ENCODE data around the gene GASK1B. TPM values are rescaled to one million over a fixed set of nuclear protein-coding genes. Genes with fewer than 3 reads are reported as not detected.

Gene GASK1B
- total RNA-seq, 2 experiments from 2014 or later = 0.25 to 5.1 TPM

DNA sequence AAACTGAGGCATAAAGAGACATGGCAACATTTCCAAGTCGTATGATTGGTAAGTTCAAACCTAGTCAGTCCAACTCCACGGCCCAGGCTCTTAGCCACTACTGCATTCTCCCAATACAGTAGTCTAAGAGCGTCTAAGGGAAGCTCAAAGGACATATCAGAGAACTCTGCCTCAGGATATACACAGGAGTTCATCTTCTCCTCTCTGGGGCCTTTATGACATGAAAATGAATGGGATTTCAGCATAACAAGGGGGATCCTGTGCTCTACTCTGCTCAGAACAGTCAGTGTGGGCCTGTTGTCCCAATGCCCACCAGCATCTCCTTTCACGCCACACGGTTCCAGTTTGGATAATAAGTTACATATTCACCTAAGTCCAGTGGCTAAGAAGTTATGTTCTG lies 4.2 kb downstream of the GASK1B start:
- CTCF ChIA-PET (ENCODE audit: unreplicated experiment) = no interaction called here
- no peaks in the 10 kb centered on the region for H3K9me2 ChIP-seq (ENCODE audit: insufficient read depth, low read length)
- H3K4me1 ChIP-seq (ENCODE audit: insufficient read depth, low read length, poor library complexity, severe bottlenecking) = no peaks in the 10 kb centered on the region
- no TSS peak for BruUV-seq (replicated peaks)
- H3K79me2 ChIP-seq (ENCODE audit: insufficient read depth, low read depth, low read length) = no peaks in the 10 kb centered on the region
- H3K4me3 ChIP-seq (ENCODE audit: low read depth, low read length, poor library complexity, severe bottlenecking) = no peak overlapping the region
- H2AFZ ChIP-seq (ENCODE audit: low read length) = no peak overlapping the region
- H3K4me2 ChIP-seq (ENCODE audit: low read length) = no peak overlapping the region
- intact Hi-C loops (cut with micrococcal nuclease; ENCODE audit: unreplicated experiment) = no loop called here
- H3K27ac ChIP-seq (ENCODE audit: low read depth, low read length, poor library complexity, severe bottlenecking) = no peak overlapping the region
- no peaks in the 10 kb centered on the region for H4K20me1 ChIP-seq (ENCODE audit: insufficient read depth, low read length)
- POLR2A ChIA-PET = no interaction called here
- DNase-seq (ENCODE audit: low spot score) = no peak
- TF ChIP-seq, protein P1, sequence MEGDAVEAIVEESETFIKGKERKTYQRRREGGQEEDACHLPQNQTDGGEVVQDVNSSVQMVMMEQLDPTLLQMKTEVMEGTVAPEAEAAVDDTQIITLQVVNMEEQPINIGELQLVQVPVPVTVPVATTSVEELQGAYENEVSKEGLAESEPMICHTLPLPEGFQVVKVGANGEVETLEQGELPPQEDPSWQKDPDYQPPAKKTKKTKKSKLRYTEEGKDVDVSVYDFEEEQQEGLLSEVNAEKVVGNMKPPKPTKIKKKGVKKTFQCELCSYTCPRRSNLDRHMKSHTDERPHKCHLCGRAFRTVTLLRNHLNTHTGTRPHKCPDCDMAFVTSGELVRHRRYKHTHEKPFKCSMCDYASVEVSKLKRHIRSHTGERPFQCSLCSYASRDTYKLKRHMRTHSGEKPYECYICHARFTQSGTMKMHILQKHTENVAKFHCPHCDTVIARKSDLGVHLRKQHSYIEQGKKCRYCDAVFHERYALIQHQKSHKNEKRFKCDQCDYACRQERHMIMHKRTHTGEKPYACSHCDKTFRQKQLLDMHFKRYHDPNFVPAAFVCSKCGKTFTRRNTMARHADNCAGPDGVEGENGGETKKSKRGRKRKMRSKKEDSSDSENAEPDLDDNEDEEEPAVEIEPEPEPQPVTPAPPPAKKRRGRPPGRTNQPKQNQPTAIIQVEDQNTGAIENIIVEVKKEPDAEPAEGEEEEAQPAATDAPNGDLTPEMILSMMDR (conservative IDR thresholded peaks at IDR 0.05; ENCODE audit: low read length) = no peak
- TF ChIP-seq EZH2phosphoT487 (IDR thresholded peaks at IDR 0.05; ENCODE audit: borderline replicate concordance, low read depth, low read length) = no peak
- H3K36me3 ChIP-seq (ENCODE audit: insufficient read depth, low read length) = no peaks in the 10 kb centered on the region
- no peaks in the 10 kb centered on the region for H3K9me3 ChIP-seq (ENCODE audit: low read length)

DNA sequence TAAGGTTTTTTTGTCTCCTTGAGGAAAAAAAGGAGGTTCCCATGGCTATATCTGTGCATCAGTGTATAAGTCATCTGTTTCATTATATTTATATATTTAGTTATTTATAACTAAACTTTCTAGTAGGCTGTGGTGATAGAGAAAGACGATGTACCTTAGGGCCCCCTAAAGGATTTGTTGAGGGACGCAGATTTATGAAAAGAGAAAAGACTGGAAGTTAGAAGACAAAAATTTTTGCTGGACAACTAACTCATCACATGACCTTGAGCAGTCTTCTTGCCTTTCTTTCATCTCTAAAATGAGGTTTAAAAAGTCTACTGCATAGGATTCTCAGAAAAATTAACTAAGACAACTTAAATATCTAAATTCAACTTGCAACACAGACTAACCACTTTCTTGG lies 6.1 kb downstream of the GASK1B start:
- intact Hi-C loops (cut with micrococcal nuclease; ENCODE audit: unreplicated experiment) = no loop called here
- Histone ChIP-seq H3K27ac (ENCODE audit: low read depth, low read length, poor library complexity, severe bottlenecking) (no peak overlapping the region), H3K79me2 (ENCODE audit: insufficient read depth, low read depth, low read length) (no peaks in the 10 kb centered on the region), H3K36me3 (ENCODE audit: insufficient read depth, low read length) (no peaks in the 10 kb centered on the region), H3K4me3 (ENCODE audit: low read depth, low read length, poor library complexity, severe bottlenecking) (no peak overlapping the region), H3K4me1 (ENCODE audit: insufficient read depth, low read length, poor library complexity, severe bottlenecking) (no peaks in the 10 kb centered on the region), H2AFZ (ENCODE audit: low read length) (no peak overlapping the region), H3K9me3 (ENCODE audit: low read length) (no peaks in the 10 kb centered on the region), H3K4me2 (ENCODE audit: low read length) (no peak overlapping the region), H3K9me2 (ENCODE audit: insufficient read depth, low read length) (no peaks in the 10 kb centered on the region), H4K20me1 (ENCODE audit: insufficient read depth, low read length) (no peaks in the 10 kb centered on the region)
- POLR2A ChIA-PET = interaction anchor here (0.9 to 1.3 kb wide), 2 partner anchors 15 to 26 kb away, joined by 3 read pairs; no protein-coding TSS in a partner anchor
- no TSS peak for BruUV-seq (replicated peaks)
- DNase-seq (ENCODE audit: low spot score) = no peak
- CTCF ChIA-PET (ENCODE audit: unreplicated experiment) = no interaction called here
- TF ChIP-seq, protein P1 (conservative IDR thresholded peaks at IDR 0.05; ENCODE audit: low read length) = no peak
- no peak for TF ChIP-seq EZH2phosphoT487 (IDR thresholded peaks at IDR 0.05; ENCODE audit: borderline replicate concordance, low read depth, low read length)

DNA sequence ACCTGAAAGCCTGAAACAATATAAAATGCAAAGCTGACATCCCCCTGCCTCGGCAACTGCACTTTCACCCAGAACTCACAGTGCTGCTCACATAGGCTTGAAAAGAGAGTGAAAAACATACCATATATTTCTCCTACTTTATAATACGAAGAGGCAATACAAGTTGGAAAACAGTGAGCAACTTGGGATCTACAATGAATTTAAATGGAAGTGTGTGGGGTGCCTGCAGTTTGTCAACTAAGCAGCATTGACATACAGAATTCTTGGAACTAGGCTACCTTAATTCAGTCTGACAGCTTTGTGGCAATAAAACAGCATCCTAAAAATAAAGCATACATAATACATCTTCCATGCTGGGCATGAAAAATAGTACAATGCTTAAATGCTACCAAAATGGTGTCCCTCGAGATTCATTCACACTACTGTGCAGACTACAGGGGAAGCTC lies 8.0 kb downstream of the GASK1B start:
- H3K27ac ChIP-seq (ENCODE audit: low read depth, low read length, poor library complexity, severe bottlenecking) = no peak overlapping the region
- no peaks in the 10 kb centered on the region for H3K9me3 ChIP-seq (ENCODE audit: low read length)
- no peaks in the 10 kb centered on the region for H3K79me2 ChIP-seq (ENCODE audit: insufficient read depth, low read depth, low read length)
- no peak for TF ChIP-seq EZH2phosphoT487 (IDR thresholded peaks at IDR 0.05; ENCODE audit: borderline replicate concordance, low read depth, low read length)
- TF ChIP-seq, protein P1 (conservative IDR thresholded peaks at IDR 0.05; ENCODE audit: low read length) = no peak
- H3K36me3 ChIP-seq (ENCODE audit: insufficient read depth, low read length) = no peaks in the 10 kb centered on the region
- no peak for DNase-seq (ENCODE audit: low spot score)
- no peaks in the 10 kb centered on the region for H3K4me1 ChIP-seq (ENCODE audit: insufficient read depth, low read length, poor library complexity, severe bottlenecking)
- H4K20me1 ChIP-seq (ENCODE audit: insufficient read depth, low read length) = no peaks in the 10 kb centered on the region
- no peaks in the 10 kb centered on the region for H3K9me2 ChIP-seq (ENCODE audit: insufficient read depth, low read length)
- ChIA-PET CTCF (ENCODE audit: unreplicated experiment) (no interaction called here), POLR2A (interaction anchor here (0.6 to 1.1 kb wide), 2 partner anchors 30 to 118 kb away, joined by 3 read pairs; no protein-coding TSS in a partner anchor)
- no peak overlapping the region for H3K4me2 ChIP-seq (ENCODE audit: low read length)
- no TSS peak for BruUV-seq (replicated peaks)
- H3K4me3 ChIP-seq (ENCODE audit: low read depth, low read length, poor library complexity, severe bottlenecking) = no peak overlapping the region
- H2AFZ ChIP-seq (ENCODE audit: low read length) = no peak overlapping the region
- intact Hi-C loops (cut with micrococcal nuclease; ENCODE audit: unreplicated experiment) = no loop called here
